BLaER1 (cell line): Measurements from ENCODE around the gene PLD1.
"Not testable (repeated sequence)": the region's sequence is repeated elsewhere in the genome, so short reads cannot be mapped to it uniquely, and the experiment has no call there.

Source experiments
- H3K27ac ChIP-seq: shearing (Covaris generic); formaldehyde crosslinking; 2 replicates; pipeline ENCODE4 v1.8.1; 2022
- H3K27me3 ChIP-seq: shearing (Covaris generic); formaldehyde crosslinking; 2 replicates; pipeline ENCODE4 v1.8.1; 2022
- H3K36me3 ChIP-seq: shearing (Covaris generic); formaldehyde crosslinking; 2 replicates; pipeline ENCODE4 v1.8.1; 2022
- H3K4me1 ChIP-seq: shearing (Covaris generic); formaldehyde crosslinking; 2 replicates; pipeline ENCODE4 v1.8.1; 2022
- H3K4me2 ChIP-seq: shearing (Covaris generic); formaldehyde crosslinking; 2 replicates; pipeline ENCODE4 v1.8.1; 2022
- H3K4me3 ChIP-seq: shearing (Covaris generic); formaldehyde crosslinking; 2 replicates; pipeline ENCODE4 v1.8.1; 2022
- H3K9ac ChIP-seq: shearing (Covaris generic); formaldehyde crosslinking; 2 replicates; pipeline ENCODE4 v1.8.1; 2022
- H3K9me3 ChIP-seq: shearing (Covaris generic); formaldehyde crosslinking; 2 replicates; pipeline ENCODE4 v1.8.1; 2022
- H4K20me1 ChIP-seq: shearing (Covaris generic); formaldehyde crosslinking; 2 replicates; pipeline ENCODE4 v1.8.1; 2022
- Cebpa-rat ChIP-seq: shearing (Covaris generic); IDR thresholded peaks from 2 replicates; pipeline ENCODE4 v1.8.1; 2022

The PLD1 gene

DNA sequence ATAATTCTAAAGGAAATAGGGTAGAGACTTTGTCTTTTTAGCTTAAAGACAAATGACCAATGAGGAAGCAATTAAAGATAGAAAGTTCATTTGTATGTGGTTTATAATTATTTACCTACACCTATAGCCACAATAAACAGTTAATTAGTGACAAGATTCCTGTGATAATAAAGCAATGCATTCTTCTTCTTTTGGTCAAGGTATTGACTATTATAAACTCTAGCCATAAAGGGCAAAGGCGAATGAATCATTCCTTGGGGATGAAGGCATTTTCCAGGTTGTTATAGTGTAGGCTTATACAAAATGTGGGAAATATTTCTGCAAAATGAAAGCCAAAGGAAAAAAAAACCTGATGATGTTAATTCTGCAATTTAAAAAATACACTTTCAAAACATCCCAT, 115.4 kb downstream of the PLD1 start:
- Histone ChIP-seq H3K9ac (no peak overlapping the region), H3K4me3 (no peak overlapping the region), H3K4me1 (peaks cover 15% of the 10 kb centered on the region; the same call in 1 of the 2 replicates), H3K4me2 (0 out of 2 replicates have a peak overlapping the region, but pooled peaks have one; percentile 1), H3K36me3 (no peaks in the 10 kb centered on the region), H3K27ac (no peak overlapping the region), H3K27me3 (no peaks in the 10 kb centered on the region), H3K9me3 (no peaks in the 10 kb centered on the region), H4K20me1 (no peaks in the 10 kb centered on the region)
- TF ChIP-seq Cebpa-rat, result no peak

- H3K36me3 ChIP-seq, H3K27ac ChIP-seq, H3K4me3 ChIP-seq, H3K27me3 ChIP-seq, H3K4me2 ChIP-seq, H3K9me3 ChIP-seq, H3K9ac ChIP-seq, H4K20me1 ChIP-seq: not testable (repeated sequence)
- peaks cover 16% of the 10 kb centered on the region; the same call in 1 of the 2 replicates for H3K4me1 ChIP-seq
Measured at GRCh38 chr3:171692551-171692950, 117.7 kb downstream of the PLD1 start.

GRCh38 chr3:171691485-171691884, 118.8 kb downstream of the PLD1 start:
- H3K4me3 ChIP-seq, result no peak overlapping the region
- peaks cover 16% of the 10 kb centered on the region; the same call in 1 of the 2 replicates for H3K4me1 ChIP-seq
- no peaks in the 10 kb centered on the region for H4K20me1 ChIP-seq
- no peak overlapping the region for H3K4me2 ChIP-seq
- TF ChIP-seq Cebpa-rat, result peak; percentile 34; the same call in 1 of the 2 replicates
- H3K9ac ChIP-seq, result no peak overlapping the region
- H3K27me3 ChIP-seq, result no peaks in the 10 kb centered on the region
- H3K9me3 ChIP-seq, result no peaks in the 10 kb centered on the region
- H3K36me3 ChIP-seq, result no peaks in the 10 kb centered on the region
- no peak overlapping the region for H3K27ac ChIP-seq

DNA sequence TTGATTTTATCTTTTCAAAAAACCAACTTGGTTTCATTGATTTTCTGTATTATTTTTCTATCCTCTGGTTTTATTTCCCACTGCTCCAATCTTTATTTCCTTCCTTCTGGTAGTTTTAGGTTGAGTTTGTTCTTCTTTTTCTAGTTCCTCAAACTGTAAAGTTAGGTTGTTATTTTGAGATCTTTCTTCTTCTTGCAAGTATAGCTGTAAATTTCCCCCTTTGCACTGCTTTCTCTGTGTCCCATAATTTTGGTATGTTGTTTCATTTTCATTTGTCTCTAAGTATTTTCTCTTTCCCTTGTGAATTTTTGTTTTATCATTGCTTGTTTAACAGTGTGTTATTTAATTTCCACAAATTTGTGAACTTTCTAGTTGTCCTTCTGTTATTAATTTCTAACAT, 120.0 kb downstream of the PLD1 start:
- no peaks in the 10 kb centered on the region for H3K36me3 ChIP-seq
- no peaks in the 10 kb centered on the region for H4K20me1 ChIP-seq
- no peak overlapping the region for H3K4me3 ChIP-seq
- H3K27me3 ChIP-seq, result no peaks in the 10 kb centered on the region
- no peak for TF ChIP-seq Cebpa-rat
- peaks cover 14% of the 10 kb centered on the region; the same call in 1 of the 2 replicates for H3K4me1 ChIP-seq
- peak overlapping the region; percentile 10; the same call in 1 of the 2 replicates for H3K4me2 ChIP-seq
- H3K9me3 ChIP-seq, result no peaks in the 10 kb centered on the region
- no peak overlapping the region for H3K9ac ChIP-seq
- no peak overlapping the region for H3K27ac ChIP-seq

DNA sequence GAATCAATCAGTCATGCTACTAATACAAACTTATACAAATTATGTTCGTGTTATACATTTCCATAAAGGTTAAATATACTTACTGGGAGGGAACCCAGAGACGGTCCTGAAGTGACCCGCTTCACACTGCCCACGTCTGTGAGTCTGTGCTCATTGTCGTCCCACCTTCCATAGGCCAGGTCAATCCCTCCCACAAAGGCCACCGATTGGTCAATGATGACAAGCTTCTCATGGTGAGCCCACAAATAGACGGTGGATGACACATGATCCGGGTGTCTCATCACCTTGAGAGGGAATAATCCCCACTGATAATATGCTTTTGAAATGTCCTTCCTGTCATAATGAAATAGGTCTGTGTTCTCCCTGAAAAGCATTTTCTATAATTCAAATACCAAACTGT, 121.7 kb downstream of the PLD1 start:
- Histone ChIP-seq H3K9me3 (no peaks in the 10 kb centered on the region), H3K9ac (no peak overlapping the region), H3K4me2 (no peak overlapping the region), H3K27me3 (no peaks in the 10 kb centered on the region), H3K36me3 (no peaks in the 10 kb centered on the region), H4K20me1 (no peaks in the 10 kb centered on the region), H3K4me1 (peaks cover 10% of the 10 kb centered on the region; the same call in 1 of the 2 replicates), H3K4me3 (no peak overlapping the region), H3K27ac (no peak overlapping the region)
- TF ChIP-seq Cebpa-rat, result no peak

DNA sequence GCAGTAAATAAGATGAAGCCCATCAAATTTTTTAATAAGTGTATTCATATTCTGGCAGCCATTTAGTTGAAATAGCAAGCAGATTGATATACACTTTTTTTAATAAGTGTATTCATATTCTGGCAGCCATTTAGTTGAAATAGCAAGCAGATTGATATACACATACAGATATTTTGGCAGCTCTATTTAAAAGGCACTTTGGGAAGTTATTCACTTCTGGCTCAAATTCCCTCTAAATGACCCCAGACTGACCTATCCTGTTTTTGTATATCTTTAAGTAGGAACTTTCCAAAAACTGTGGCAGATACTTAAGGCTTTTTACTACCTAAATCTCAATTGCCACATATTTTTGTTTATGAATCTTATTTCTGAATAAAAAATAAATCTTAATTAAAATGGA, 122.3 kb downstream of the PLD1 start:
- no peaks in the 10 kb centered on the region for H3K9me3 ChIP-seq
- H3K4me2 ChIP-seq, result no peak overlapping the region
- no peak overlapping the region for H3K27ac ChIP-seq
- no peak overlapping the region for H3K9ac ChIP-seq
- H3K4me1 ChIP-seq, result peaks cover 10% of the 10 kb centered on the region; the same call in 1 of the 2 replicates
- no peak for TF ChIP-seq Cebpa-rat
- H3K36me3 ChIP-seq, result no peaks in the 10 kb centered on the region
- H4K20me1 ChIP-seq, result no peaks in the 10 kb centered on the region
- no peaks in the 10 kb centered on the region for H3K27me3 ChIP-seq
- H3K4me3 ChIP-seq, result no peak overlapping the region

GRCh38 chr3:171687581-171687980, 122.7 kb downstream of the PLD1 start:
- Histone ChIP-seq H3K4me2 (no peak overlapping the region), H3K27me3 (no peaks in the 10 kb centered on the region), H3K27ac (no peak overlapping the region), H3K36me3 (no peaks in the 10 kb centered on the region), H3K9ac (no peak overlapping the region), H3K4me1 (peaks cover 10% of the 10 kb centered on the region; the same call in 1 of the 2 replicates), H3K9me3 (no peaks in the 10 kb centered on the region), H3K4me3 (no peak overlapping the region), H4K20me1 (no peaks in the 10 kb centered on the region)
- TF ChIP-seq Cebpa-rat, result no peak

- Histone ChIP-seq H3K4me2 (no peak overlapping the region), H3K27ac (no peak overlapping the region), H3K9ac (no peak overlapping the region), H3K36me3 (no peaks in the 10 kb centered on the region), H3K9me3 (no peaks in the 10 kb centered on the region), H4K20me1 (no peaks in the 10 kb centered on the region), H3K4me3 (no peak overlapping the region), H3K27me3 (no peaks in the 10 kb centered on the region), H3K4me1 (peaks cover 10% of the 10 kb centered on the region; the same call in 1 of the 2 replicates)
- no peak for TF ChIP-seq Cebpa-rat
Measured at GRCh38 chr3:171687064-171687463, 123.2 kb downstream of the PLD1 start.

GRCh38 chr3:171685116-171685895, 125.0 kb downstream of the PLD1 start:
- H3K27me3 ChIP-seq, result no peaks in the 10 kb centered on the region
- no peaks in the 10 kb centered on the region for H4K20me1 ChIP-seq
- H3K9me3 ChIP-seq, result no peaks in the 10 kb centered on the region
- TF ChIP-seq Cebpa-rat, result no peak
- no peaks in the 10 kb centered on the region for H3K36me3 ChIP-seq
- no peak overlapping the region for H3K4me2 ChIP-seq
- no peak overlapping the region for H3K4me3 ChIP-seq
- no peak overlapping the region for H3K27ac ChIP-seq
- 0 out of 2 replicates have a peak, but pooled peaks cover 5% of the 10 kb centered on the region for H3K4me1 ChIP-seq
- H3K9ac ChIP-seq, result no peak overlapping the region

- Histone ChIP-seq H3K9me3 (no peaks in the 10 kb centered on the region), H3K4me2 (no peak overlapping the region), H3K4me3 (no peak overlapping the region), H3K27ac (no peak overlapping the region), H3K9ac (no peak overlapping the region), H3K36me3 (no peaks in the 10 kb centered on the region), H3K4me1 (no peaks in the 10 kb centered on the region), H3K27me3 (no peaks in the 10 kb centered on the region), H4K20me1 (no peaks in the 10 kb centered on the region)
- TF ChIP-seq Cebpa-rat, result no peak
Measured at GRCh38 chr3:171684221-171684620, 126.1 kb downstream of the PLD1 start.

DNA sequence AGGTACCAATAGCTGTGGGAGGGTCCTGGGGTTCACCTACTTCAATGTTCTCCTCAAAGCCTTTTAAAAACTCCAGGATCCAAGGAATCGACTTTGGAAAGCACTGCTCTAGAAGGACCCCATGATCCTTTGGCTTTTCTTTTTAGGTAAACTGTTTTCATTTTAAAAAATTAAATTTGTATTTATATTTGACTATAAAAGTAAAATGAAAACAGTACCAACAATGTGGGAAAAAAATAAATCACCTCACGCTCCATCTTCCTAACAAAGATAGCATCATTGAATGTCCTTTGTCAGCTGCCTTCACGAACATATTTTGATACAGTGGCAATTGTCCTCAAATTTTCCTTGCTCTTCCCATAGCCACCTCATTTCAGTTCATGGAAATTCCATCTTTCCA, 127.5 kb downstream of the PLD1 start:
- no peak for TF ChIP-seq Cebpa-rat
- Histone ChIP-seq H3K9me3 (no peaks in the 10 kb centered on the region), H3K36me3 (no peaks in the 10 kb centered on the region), H4K20me1 (no peaks in the 10 kb centered on the region), H3K9ac (no peak overlapping the region), H3K27ac (no peak overlapping the region), H3K4me2 (no peak overlapping the region), H3K4me1 (no peaks in the 10 kb centered on the region), H3K4me3 (no peak overlapping the region), H3K27me3 (no peaks in the 10 kb centered on the region)
